Stimulated activated CD4-positive, alpha-beta T cell treated with anti-CD3 and anti-CD28 coated beads, TNF-alpha, amount 100 ng/mL, for 4 hours (primary cell): Measurements from ENCODE around the gene RCE1.

Source experiments
- DNase-seq, 3 experiments: peaks; one replicate each; pipeline ENCODE4 v3.0.0-alpha.2; 2020; ENCODE audit warnings: low read depth in 3 of 3

Gene RCE1

GRCh38 chr11:66845143-66845875 lies 2.1 kb downstream of the RCE1 start:
- DNase-seq: no peak

DNA sequence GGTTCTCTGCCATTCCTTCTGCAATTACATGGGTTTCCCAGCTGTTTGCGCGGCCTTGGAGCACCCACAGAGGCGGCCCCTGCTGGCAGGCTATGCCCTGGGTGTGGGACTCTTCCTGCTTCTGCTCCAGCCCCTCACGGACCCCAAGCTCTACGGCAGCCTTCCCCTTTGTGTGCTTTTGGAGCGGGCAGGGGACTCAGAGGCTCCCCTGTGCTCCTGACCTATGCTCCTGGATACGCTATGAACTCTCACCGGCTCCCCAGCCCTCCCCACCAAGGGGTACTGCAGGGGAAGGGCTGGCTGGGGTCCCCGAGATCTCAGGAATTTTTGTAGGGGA lies 2.6 kb downstream of the RCE1 start:
- DNase-seq: no peak

GRCh38 chr11:66846671-66847091 lies 3.4 kb downstream of the RCE1 start:
- DNase-seq: no peak

- DNase-seq: no peak
Measured at GRCh38 chr11:66847461-66848232, 4.4 kb downstream of the RCE1 start.

DNA sequence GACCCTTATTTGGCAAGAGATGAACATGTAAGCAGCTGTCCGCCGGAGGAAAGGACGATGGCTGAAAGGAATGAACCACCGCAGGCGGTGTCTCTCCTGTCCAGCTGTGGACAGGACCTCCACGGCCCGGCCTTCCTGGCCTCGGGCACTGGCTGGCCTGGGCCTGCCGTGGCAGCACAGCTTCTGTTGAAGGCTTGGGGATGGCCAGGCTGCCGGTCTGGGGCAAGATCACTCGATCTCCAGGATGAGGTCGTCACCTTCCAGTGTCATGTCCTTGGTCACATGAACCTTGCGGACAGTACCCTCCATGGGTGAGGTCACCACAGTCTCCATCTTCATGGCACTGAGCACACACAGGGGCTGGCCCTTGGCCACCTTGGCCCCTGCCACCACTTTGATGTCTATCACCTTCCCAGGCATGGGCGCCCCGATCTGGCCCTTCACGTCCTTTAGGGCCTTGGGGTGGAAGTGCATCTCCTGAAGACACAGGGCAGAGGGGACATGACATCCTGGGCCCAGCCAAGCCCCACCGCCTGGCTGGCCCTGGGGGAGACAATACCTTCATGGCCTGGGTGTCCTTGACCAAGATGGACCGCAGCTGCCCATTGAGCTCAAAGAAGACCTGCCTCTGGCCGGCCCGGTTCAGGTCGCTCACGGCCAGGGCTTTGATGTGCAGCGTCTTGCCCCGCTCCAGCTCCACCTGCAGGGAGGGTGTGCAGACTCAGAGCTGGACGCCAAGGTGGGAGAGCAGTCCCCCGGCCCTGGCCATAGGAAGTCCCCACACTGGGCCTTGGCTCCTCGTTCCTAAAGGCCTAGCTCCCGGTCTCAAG lies 5.6 kb downstream of the RCE1 start:
- DNase-seq: no peak

DNA sequence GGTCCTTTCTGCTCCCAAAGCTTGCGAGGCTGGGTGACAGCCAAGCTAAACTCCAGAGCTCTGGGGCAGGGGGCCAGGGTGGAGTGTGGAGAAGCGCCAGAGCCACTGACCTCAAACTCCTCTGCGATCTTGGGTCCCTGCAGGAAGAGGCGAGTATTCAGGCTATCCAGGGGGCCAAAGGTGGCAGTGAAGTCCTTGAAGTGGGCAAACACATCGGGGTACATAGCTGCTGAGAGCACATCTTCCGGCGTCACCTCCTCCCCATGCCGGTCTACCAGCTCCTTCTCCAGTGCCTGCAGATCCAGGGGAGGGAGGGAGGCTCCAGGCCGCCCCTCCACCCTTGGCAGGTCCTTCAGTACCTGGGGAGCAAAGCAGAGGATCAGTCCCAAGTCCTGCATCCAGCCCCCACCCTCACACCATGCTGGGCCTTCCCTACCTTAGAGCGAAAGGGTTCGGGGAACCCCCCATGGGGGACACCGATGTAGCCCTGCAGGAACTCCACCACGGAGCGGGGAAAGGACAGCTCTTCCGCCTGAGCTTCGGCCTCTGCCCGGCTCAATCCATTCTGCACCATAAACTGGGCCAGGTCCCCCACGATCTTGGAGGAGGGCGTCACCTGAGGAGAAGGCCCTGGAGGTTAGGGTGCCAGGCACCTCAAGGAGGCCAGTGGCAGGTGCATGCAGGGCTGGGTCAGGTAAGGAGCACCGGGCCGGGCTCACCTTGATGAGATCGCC lies 6.4 kb downstream of the RCE1 start:
- no peak for DNase-seq

- DNase-seq: no peak
Measured at GRCh38 chr11:66850235-66850587, 7.0 kb downstream of the RCE1 start.

- DNase-seq: no peak
Measured at GRCh38 chr11:66850588-66851238, 7.5 kb downstream of the RCE1 start.

- DNase-seq: no peak
Measured at GRCh38 chr11:66851239-66851596, 8.0 kb downstream of the RCE1 start.

- DNase-seq: no peak
Measured at GRCh38 chr11:66851698-66852465, 8.6 kb downstream of the RCE1 start.

GRCh38 chr11:66852466-66853241 lies 9.4 kb downstream of the RCE1 start:
- no peak for DNase-seq

DNA sequence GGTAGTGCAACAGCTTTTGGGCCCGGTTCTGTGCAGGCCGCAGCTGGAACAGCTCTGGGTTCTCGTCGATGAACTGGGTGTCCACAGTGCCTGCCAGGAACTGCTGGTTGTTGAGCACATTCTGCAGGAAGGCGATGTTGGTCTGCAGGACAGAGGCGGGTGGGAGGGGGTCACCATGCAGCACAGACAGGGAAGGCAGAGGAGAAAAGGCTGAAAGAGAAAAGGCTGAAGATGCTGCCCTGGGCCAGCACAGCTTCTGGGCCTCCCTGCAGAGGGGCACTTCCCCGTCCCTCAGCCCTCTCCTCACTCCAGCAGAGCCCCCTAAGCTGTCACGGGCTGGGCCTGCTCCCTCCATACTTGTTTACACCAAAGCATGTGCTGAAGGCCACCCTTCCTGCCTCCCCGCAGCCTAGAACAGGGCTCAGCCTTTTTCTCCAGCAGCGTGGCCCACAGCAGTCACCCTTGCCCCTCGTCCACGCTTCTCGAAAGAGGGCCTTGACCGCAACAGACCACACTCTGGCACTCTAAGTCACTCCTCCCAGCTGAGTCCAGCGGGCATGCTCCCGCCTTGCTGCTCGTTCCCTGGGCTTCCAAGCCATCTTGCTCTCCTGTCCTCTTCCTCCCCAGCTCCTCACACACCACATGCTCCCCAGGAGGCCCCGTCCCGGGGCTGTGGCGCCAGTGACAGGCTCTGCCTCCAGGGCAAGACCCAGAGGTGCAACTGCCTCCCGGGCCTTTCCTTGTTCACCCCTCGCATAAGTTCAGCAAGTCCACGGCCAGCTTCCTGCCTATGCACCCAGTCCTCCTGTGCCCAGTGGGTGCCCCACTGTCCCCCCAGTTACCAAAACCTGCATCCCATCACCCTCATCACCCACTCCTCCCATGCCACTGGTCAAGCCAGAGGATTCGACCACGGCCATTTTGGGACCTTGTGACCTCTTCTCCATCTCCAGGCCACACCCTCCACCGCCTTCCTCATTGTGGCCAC lies 10.3 kb downstream of the RCE1 start:
- no peak for DNase-seq

GRCh38 chr11:66854231-66854661 lies 11.0 kb downstream of the RCE1 start:
- DNase-seq: no peak

DNA sequence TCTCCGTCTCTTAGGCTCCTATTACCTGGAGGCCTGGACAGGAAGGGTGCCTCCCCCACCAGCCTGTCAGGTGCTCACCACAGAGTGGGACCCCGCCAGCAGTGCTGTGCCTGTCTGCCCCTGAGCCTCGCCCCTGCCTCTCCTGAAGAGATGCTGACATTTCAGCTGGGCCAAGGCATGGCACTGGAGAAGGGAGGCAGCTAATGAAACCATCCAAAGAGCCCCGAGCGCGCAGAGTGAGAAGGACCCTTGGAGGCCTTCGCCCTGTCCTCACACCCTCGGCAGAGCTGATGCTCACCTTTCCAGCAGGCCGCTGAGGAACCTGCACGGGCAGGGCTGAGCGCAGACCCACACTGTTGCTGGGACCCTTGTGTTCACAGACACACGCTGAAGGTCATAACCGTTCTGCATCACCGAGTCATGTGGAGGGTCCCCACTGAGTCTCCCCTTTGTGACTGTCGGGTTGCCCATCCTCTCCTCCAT lies 11.5 kb downstream of the RCE1 start:
- no peak for DNase-seq

DNA sequence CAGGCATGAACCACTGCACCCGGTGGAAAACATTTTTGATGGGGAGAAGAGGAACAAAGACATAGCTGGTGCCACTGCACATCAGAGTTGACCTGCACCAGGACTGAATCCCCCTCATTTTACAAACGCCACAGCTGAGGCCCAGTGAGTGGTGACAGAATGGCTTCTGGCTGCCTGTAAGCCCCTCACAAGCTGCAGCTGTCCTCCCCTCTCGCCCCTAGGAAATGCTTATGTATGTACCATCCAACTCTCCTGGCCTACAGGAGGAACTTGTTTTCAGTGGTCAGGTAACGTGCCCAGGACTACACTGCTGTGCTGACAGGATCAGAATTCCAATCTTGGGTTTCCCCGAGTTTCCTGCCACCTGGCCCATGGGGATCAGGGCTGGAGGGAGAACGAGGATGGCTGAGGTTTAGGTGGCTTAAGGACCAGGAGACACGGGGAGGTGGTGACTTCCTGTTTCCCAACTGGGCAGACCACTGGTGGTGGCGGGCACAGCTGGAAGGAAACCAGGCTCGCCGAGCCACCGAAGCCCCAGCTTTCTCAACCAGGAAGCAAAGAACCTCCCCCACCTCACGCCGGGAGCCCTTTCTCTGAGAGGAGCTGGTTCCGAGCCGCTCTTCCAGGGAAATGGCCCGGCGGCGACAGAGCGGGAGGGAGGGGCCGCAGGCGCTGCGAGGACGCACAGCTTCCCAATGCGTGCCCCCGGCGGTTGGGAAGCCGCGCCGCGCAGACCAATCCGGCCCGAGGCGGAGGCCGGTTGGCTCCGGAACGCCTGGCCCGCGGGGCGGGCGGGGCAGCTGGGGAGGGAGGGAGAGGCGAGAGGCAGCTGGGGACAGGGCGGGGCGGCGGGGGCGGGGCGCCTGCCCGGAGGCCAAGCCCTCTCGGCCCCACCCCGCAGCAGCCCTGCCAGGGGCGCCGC lies 12.6 kb downstream of the RCE1 start:
- DNase-seq: no peak

DNA sequence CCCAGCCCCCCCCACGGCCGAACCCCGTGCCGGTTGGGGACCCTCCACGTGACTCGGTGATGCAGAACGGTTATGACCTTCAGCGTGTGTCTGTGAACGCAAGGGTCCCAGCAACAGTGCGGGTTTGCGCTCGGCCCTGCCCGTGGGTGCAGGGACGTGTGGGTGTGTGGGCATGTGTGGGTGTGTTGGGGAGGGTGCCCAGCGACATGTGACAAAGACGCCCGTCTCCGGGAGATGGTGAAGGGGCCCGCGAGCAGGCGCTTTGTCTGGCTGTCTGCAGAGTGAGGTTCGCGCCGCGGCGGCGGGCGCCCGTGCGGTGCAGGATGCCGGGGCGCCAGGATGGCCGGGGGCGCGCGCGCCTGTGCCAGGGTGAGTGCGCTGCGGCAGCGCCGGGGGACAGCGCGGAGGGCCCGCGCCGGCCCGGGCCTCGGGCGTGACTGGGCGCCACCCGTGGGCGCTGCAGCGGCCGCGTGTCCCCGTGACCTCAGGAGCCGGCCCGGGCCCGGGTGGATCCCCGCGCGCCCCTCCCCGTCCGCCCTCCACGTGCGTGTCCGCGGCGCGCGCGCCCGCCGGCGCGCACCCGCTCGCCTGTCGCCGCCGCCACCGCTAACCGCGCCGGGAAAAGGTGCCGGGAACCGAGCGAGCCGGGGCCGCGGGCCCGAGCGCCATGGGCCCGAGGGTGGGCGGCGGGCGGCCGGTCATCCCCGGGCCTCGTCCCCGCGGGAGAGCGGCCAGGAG lies 13.4 kb downstream of the RCE1 start, which contains the start of gene LRFN4:
Gene LRFN4 (plus strand): TSS at position 569 of the 738 bp plus-strand sequence. CDS start 681 bp downstream, outside the sequence.
- peak; percentile 48 to 67 (median 57) for DNase-seq
